Activated CD8-positive, alpha-beta memory T cell treated with anti-CD3 and anti-CD28 coated beads for 48 hours (primary cell): Measurements from ENCODE around the gene SRGAP1.
"Not testable (repeated sequence)": the region's sequence is repeated elsewhere in the genome, so short reads cannot be mapped to it uniquely, and the experiment has no call there.

Experiments used
- DNase-seq, 3 experiments: peaks; one replicate each; pipeline ENCODE4 v3.0.0-alpha.2; 2020; ENCODE audit warnings: low read depth in 2 of 3, low spot score in 2 of 3

The SRGAP1 gene

DNA sequence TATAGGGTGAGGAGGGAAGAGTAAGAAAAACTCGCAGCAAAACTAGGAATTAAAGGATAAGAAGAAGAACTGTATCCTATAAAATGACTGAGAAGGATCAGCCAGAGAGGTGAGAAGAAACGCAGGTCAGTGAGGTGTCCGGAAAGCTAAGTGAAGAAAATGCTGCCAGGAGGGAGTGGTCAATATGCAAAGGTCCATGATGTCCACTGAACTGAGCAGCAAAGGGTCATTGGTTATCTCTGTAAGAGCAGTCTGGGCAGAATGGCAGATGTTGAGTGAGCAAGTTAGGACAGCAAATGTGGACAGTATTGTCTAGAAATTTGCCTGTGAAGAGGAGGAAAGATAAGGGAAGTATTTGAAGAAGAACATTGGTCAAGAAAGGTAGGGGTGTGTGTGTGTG lies 155.4 kb downstream of the SRGAP1 start:
- DNase-seq: no peak

DNA sequence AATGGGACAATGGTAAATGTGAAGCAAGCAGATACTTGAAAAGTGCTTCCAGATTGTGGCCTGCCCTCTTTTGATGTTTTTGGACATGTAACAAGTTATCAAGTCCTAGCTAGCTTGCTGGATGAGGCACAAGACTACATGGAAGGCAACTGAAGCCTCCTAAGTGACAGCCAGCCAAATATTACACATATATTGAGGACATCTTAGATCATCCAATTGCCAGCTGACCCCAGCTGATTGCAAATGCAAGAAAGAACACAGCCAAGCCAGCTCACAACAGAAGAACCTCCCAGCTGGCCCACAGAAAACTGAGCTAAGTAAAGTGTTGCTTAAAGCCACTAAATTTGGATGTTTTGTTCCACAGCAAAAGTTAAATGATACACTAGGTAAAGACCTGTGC lies 156.9 kb downstream of the SRGAP1 start:
- DNase-seq: no peak

DNA sequence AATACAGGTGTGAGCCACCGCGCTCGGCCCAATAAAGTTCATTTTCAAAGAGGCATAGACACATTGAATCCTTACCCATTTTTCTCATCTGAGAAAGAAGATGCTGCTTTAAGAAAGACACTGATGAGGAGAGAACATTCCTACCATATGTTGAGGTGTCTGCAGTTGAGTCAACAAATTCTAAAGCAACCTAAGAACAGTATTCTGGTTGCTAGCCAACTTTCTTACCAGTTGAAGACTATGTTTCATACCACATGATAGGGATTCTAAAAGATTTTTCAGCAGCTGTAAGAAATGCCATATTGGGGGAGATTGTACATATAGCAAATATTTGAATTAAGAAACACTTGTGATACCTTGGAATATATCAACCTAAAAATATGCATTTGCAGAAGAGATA lies 160.1 kb downstream of the SRGAP1 start:
- no peak for DNase-seq

DNA sequence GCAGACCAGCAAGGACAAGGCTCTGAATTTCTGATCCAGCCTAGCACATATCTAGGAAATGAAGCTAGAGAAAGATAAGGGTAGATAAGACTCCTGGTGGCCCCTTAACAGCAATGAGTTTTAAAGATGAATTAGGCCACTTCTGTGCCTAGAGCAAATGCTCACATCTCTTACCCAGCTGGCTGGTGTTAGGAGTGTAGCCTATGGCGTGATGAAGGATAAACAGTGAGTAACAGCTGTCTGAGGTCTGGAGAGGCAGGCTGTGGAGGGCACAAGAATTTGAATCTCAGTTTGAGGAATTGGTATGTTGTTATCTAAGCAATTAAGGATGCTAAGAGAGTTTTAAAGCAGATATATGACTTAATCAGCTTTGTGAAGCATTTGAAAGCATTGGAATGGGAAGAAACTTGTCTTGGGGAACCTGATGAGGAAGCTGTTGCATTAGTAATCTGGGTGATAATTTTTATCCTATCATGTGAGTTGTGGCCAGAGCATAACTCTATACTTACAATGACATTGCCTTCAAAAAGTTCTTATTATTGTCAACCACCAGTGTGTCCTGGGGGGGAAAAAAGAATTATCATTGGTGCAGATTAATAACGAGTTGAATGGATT lies 161.8 kb downstream of the SRGAP1 start:
- DNase-seq: no peak

DNA sequence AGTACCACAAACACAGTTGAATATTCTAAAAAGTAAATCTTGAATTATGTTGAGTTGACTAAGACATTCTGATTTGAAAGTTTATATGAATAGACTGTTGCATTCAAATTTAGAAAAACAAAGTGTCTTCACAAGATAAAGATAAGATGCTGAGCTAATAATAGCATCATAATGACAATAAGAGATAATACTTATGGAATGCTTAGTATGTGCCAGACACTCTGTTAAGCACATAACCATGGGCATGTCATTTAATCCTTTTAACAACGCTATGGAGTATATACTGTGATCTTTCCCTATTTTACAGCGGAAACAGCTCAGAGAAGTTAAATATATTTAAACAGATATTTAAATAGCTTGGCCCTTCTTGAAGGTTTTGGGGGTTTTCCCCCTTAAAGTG lies 163.4 kb downstream of the SRGAP1 start:
- DNase-seq: no peak

DNA sequence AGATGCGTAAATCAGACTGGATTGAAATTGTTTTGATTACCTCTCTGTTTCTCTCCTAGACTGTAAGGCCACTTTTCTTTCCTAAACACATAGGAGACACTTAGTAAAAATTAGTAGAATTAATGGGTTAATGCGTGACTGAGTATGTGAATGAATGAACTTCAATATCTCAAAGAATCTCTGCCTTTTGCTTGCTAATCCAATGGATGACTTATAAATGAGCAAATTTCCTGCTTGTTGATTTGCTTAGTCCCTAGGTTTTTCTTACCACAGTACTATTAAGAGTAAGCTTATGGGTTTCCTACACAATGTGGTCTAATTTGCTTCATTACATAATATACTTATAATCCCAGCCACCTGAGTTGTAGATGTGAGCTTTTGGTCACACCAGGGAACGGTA lies 164.1 kb downstream of the SRGAP1 start:
- DNase-seq: no peak

DNA sequence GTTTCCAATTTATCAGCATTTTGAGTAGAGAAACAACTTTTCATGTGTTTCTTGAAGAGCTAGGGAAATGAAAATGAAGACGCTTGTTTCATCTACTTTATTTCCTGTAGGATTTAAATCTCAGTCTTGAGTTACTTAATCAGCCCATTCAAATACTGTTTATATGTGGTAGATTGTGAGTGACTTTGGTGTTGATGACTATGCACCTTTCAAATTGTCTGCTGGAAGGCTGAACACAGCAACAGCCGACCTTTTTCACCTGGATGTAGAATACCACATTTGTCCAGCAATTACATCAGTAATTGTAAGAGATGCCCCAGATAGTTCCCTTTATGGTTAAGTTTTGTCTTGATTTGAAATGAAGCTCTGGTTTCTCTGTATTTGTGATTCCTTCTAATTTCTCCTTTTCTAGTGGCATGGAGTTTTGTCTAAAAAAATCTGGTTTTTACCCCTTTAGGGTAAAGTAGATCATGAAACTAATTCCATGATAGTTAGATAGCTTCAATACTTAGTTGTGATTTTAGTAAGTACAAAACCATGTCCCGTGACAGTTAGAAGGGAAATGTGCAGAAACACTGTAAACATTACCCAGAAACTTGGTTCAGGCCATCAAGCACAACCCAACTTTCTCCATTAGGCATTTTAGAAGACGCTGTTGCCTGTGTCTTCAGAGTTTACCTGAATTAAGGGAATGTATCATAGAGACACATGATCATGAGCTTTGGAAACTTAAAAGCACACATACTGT lies 165.0 kb downstream of the SRGAP1 start:
- no peak for DNase-seq

DNA sequence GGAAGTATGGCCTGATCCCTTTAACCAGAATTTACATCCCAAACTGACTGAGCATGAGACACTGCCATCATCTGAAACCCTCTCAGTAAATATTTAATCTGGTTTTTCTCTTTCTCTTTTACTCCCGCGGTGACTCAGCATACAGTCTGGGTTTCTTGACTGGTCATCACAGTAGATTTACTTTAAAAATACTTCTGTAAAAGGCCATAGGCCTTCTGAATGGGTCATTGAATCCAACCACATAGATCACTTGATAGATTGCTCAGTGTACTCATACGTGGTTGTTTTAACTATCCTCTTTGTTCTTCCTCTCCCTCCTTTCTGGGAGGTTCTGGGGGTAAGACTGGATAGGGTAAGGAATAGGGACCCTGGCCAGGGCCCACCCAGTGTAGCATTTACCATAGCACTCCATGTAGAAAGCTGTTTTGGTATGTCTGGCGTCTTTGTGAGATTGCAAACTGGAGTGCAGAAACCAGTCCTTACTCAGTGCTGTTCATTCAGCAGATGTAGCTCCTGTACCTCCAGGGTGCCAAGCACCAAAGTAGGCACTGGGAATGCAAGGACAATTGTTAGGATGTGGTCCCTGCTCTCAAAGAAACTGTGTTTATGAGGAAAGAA lies 165.7 kb downstream of the SRGAP1 start:
- no peak for DNase-seq

DNA sequence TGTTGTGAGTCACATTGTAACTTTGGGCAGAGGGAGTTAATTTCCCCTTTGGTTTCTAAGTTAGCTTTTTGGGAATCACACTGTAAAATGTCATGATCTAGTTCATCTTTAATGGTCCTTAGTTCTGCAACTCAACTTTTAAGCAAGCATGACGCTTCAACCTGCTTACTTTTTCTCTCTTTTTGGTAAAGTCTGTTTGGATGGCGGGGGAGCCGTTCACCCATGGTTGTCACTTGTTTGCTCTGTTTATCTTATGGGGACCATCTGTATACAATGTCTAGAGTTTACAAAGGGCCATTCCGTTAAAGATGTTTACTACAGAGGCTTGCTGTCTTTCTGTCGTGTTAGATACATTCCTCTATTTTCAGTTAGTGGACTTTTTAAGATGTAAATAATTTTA lies 172.0 kb downstream of the SRGAP1 start:
- no peak for DNase-seq

DNA sequence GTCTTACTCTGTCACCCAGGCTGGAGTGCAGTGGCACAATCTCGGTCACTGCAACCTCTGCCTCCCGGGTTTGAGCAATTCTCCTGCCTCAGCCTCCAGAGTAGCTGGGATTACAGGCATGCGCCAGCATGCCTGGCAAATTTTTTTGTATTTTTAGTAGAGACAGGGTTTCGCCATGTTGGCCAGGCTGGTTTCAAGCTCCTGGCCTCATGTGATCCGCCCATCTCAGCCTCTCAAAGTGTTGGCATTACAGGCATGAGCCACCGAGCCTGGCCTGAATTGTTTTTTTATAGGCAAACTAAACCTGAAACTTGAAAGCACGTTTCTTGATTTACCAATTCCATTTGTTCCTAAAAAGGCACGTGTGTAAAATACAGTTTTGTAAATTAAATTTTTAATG lies 173.6 kb downstream of the SRGAP1 start:
- DNase-seq: not testable (repeated sequence)

DNA sequence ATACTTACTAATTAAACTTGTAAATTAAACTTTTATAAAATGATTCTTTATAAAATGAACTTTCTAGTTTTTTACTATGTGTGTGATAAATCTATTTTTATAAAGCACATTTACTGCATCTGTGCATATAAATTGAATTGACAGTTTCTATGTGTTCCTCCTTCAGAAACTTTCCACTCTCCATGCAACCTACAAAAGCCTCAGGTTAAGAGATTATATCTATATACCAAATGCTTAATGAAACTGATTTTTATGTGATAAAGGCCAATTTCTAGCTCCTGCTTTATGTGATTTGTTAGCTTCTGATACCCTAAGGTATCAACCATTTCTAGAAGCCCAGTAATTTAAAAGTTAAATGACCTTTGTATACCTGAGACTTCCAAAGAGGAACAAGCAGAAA lies 174.0 kb downstream of the SRGAP1 start:
- DNase-seq: no peak

DNA sequence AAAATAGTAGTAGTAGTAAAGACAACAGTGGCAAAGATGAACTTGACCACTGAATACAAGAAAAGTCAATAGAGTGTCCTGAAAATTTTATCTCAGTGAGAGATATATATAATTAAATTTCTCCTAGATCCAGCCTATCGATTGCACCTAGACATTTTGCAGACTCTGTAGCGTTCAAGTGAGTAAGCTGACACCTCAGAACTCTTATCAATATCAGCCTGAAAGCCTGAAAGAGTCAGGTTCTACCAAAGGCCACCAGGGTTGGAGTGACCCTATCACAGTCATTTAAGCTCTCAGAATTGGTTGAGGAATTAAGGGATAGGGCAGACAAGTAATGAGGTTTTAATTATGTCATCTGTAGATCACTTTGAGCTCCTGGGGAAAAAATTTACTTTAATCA lies 174.6 kb downstream of the SRGAP1 start:
- DNase-seq: no peak

DNA sequence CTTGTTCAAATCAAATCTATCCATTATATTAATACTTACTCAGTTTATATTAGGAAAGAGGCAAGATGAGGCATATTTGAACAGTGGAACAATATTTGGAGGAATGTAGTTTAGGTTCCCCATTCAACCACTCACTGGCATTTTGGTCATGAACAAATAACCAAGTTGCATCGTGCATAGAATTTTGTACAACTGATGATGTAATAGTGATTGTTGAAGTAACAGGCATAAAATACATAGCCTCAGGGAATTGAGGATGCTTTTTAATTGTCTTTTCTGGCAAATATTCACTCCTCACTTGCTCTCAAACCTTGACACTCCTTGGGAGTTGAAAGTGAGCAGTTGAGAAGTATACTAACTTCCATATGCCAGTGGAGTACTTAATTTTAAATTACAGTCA lies 175.2 kb downstream of the SRGAP1 start:
- no peak for DNase-seq

DNA sequence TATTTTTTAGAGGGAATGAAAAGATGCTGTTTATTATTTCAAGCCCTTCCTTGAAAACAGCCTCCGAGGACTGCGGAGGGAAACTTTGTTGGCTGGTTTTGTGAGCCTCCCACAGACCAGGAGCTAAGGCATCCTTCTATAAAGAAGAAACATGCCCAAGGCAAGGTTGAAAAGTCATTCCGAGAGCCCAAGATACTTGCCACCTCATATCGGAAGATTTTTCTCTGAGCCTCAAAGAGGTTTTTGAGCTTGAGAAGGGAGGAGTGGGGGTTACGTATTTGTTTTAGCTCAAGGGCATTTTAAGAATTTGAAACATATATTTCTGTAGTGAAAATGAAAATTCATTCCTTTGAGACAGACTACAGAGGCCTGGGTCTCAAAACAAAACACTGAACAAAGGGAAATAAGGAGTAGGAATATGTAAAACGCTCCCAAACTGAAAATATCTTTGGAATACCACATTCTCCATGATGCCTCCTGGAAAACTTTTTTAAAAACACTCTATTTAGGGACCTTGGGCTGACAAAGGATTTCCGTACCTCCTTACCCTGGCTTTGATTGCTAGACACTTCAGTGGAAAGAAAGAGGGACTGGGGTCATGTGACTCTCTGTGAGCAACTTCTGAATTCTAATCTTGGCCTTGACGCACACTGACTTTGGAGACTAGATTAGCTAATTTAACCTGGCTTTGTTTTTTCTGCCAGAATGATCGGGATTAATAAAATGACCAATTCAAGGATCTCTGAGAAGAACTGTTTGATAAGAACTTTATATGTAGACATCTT lies 180.9 kb downstream of the SRGAP1 start:
- DNase-seq: no peak

DNA sequence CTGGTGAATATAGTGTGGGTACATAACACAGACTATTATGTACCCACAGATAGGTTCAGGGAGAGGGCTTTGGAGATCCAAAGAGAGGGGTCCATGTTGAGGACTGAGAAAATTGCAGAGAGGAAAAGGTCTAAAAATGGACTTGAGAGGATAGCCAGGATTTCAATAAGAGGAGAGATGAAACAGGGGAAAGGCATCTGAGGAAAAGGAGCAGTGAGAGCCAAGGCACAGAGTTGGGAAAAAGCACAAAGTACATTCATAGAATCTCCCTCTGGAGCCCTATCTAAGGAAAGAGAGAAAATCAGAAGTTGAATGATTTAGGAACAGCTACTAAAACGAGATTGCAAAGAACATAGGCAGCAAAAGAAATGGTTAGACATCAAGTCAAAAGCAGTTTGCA lies 182.8 kb downstream of the SRGAP1 start:
- no peak for DNase-seq

DNA sequence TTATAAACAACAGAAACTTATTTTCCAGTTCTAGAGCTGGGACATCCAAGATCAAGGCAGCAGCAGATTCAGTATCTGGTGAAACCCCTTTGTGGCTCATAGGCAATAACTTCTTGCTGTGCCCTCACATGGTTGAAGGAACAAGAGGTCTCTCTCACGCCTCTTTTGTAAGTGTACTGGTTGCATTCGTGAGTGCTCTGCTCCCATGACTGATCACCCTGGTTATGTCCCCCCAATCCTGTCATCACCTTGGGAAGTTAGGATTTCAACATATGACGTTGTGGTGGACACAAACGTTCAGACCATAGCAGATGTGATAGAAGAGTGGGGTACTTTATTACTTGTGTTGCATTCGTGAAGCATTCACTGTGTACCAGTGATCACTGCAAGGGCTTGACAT lies 184.0 kb downstream of the SRGAP1 start:
- DNase-seq: no peak

DNA sequence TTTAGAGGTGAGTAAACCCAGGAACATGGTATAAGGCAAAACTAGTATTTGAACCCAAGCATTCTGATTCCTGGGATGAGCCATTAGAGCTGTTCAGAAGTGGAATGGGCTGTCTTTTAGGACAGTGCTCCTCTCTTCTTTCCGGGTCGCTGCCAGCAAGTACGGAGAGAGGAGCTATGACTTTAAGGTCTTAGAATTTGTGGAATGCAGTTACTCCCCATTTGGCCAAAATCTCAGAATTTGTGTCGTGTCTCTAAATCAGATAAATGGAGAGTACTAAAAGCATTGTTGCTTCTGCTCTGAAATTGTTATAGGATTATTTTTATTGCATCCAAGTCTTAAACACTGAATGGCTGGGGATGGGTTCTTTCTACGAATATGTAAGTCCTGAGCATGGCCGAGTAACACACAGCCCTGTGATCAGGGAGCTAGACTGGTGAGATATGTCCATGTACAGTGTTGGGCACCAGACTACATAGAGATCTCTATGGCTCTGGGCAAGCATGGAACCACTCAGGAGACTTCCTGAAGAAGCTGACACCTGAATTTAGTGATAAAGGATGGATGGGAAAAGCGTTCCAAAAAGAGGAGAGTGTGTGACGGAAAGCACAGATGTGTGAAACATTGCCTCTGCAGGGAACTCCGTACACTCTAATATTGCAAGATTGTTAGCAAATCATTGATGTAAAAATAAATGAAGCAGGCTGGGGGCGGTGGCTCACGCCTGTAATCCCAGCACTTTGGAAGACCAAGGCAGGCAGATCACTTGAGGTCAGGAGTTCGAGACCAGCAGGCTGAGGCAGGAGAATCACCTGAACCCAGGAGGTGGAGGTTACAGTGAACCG lies 184.7 kb downstream of the SRGAP1 start:
- DNase-seq: no peak

DNA sequence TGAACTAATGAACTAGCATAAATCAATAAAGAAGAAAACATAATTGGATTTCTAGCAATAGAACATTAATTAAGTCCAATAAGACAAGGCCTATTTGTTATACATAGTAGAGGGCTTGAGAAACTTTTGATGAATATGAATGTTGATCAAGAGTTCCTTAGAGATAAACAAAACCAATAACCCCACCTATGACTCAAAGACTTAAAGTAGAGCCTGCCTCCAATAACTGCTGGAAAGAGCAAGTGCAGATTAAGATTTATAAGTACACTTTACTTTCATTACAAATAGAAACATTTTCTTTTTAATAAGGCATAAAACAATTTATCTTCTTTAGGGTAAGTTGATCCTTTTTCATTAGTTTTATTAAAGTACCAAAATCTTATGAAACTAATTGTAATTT lies 185.7 kb downstream of the SRGAP1 start:
- no peak for DNase-seq

DNA sequence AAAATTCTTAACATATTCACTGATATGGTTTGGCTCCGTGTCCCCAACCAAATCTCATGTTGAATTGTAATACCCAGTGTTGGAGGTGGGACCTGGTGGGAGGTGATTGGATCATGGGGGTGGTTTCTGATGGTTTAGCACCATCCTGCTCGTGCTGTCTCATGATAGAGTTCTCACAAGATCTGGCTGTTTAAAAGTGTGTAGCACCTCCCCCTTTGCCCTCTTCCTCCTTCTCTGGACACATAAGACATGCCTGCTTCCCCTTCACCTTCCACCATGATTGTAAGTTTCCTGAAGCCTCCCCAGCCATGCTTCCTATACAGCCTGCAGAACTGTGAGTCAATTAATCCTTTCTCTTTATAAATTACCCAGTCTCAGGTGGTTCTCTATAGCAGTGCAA lies 189.6 kb downstream of the SRGAP1 start:
- DNase-seq: not testable (repeated sequence)

DNA sequence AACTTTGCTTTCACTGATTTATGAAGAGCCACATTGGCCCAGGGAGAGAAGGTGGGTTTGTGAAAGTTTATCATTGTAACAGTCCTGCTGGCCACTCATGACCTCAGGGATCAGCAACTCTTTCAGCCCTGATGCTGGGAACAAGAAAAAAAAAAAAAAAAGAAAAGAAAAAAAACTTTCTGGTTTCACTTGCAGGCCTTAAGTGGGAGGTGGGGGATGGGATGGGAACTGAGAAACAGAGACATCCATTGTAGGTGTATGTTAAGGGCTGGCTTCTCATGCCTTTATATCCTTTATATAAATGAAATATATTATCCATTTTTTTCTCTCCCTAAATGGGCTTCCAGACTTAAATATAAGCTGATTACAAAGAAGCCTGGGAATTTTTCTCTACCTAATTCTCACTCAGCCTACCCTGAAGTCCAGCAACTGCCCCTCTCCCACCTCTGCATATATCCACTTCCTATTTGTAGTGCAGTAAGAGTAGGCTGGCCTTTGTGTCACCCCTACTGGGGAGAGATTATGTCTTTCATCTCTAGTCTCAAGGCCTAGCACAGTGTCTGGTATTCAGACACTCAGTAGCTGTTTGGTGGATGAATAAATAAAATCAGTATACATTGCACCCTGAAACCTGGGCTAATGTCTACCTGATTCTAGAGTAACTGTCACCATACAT lies 190.5 kb downstream of the SRGAP1 start:
- DNase-seq: no peak
